NCI-H446 treated with DMSO at 0.1 percent for 48 hours (cell line): ENCODE data around the gene TECTB.

ENCODE experiments used
- DNase-seq: peaks from one replicate; lab custom pipeline; 2025; lab: John Stamatoyannopoulos, UW

Gene TECTB

DNA sequence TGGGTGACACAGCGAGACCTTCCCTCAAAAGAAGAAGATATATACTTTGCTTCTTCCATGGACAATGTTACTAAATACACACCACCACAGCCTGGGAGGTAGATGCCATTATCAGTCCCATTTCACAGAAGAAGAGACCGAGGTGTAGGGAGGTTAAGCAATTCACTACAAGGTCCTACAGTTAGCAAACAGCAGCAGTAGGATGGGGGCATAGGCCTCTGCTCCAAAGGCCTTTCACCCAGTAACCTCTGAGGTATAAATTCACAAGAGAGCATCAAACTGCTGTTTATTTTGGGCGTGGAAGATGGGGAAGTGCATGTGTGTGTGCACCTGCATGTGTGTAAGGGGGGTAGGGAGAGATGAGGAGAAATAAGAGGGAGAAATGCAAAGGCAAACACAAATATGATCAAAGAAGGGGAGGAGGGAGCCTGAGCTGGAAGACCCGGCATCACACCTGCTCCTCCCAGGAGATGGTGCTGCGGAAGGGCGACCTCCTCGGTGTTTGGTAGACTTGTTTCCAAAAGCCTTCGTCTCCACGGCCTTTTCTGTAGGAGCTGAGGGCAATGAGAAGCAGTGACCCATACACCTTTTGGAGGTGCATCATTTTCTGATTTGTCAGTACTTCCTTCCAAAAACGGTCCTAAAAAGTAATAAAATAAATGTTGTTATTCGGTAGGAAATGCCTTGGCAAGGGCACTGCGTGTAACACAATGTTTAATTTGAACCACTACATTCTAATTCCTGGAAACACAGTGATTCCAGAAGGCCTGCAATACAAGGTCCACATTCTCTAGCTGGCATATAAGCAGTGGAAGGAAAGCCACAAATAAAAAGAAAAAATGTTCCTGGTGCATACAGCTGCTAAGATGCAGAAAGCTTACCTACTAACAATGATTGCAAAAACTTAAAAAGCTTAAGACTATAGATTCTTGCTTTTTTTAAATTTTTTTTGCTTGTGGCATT lies 64.8 kb downstream of the TECTB start:
- no peak for DNase-seq

GRCh38 chr10:112348759-112349158 lies 65.6 kb downstream of the TECTB start:
- no peak for DNase-seq

DNA sequence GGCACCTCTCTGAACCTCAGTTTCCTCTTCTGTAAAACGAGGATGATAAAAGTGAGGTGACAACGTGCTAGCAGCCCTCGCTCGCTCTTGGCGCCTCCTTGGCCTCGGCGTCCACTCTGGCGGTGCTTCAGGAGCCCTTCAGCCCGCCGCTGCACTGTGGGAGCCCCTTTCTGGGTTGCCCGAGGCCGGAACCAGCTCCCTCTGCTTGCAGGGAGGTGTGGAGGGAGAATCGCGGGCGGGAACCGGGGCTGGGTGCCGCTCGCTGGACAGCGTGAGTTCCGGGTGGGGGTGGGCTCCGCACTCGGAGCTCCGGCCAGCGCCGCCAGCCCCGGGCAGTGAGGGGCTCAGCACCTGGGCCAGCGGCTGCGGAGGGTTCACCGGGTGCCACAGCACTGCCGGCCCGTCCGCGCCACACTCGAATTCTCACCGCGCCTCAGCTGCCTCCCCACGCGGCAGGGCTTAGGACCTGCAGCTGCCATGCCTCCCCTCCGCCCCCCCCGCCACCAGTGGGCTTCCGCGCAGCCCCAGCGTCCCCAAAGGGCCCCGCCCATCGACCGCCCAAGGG lies 66.4 kb downstream of the TECTB start:
- DNase-seq, result no peak

DNA sequence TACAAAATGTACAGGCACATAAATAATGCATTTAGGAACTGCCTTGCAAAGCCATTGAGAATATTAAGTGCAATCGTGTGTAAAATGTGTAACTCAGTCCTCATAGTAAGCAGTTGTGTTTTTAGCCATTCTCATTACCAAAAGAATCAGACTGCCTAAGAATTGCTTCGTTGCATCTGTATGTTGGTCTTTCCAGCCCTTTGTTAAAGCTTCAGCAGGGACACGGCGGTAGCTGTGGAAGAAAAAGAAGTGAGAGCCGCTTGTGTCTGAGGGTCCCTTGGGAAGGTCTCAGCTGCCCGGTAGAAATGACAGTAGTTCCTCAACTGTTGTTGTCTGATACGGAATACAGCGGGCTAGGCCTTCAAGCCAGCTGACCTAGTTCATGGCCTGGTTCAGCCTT lies 67.9 kb downstream of the TECTB start:
- DNase-seq, result no peak

DNA sequence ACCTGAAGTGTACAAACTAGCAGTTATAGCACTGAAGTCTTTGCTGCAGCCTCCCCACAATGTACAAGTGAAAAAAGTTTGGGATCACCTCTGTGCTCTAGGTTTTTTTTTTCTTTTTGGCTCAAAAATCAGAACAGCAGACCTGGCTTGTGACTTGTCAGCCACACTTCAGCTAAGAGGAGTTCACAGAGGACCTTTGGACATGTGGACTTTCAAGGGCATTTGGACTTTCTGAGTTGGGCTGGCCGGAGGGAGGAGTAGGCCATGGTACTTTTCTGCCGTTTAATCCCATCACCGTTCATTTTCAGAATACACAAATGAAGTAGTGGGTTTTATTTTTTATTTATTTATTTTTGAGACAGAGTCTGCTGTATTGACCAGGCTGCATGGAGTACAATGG lies 68.8 kb downstream of the TECTB start:
- DNase-seq, result no peak

DNA sequence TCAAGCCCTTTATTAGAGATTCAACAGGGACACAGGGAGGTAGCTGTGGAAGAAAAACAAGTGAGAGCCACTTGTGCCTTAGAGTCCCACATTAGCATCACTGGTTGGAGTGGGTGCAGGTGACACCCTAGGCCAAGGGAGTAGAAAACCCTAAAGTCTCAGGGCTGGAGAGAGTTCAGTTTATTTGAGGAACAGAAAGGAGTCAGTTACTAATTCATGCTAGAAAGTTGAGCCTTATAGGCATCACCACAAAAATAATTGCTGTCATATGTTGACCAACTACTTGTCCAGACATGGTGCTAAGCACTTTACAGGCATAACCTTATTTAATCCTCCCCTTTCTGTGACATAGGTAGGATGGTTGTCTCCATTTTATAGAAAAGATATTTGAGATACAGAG lies 69.8 kb downstream of the TECTB start:
- DNase-seq, result no peak
